HL-60/S4 (cell line): ENCODE data around the gene TYW1.
"Not testable (repeated sequence)": the region's sequence is repeated elsewhere in the genome, so short reads cannot be mapped to it uniquely, and the experiment has no call there.

Source experiments
- in situ Hi-C: fragments of 300-500 bp; cut with MboI; formaldehyde crosslinking; loops from 2 replicates; pipeline ENCODE4 v1.14.3; 2022; ENCODE audit warnings: low sequenced_read_pairs

TYW1 gene

GRCh38 chr7:66996444-66997191 lies at the start of gene TYW1:
TYW1 (plus strand) TSS chr7:66996833; CDS start chr7:66996979, 146 bp downstream.
- in situ Hi-C loops = not testable (repeated sequence)

GRCh38 chr7:66948480-66949109 lies 48.0 kb upstream of the TYW1 start:
- in situ Hi-C loops = no loop called here

- in situ Hi-C loops = no loop called here
These were observed 46.3 kb upstream of the TYW1 start for GRCh38 chr7:66950311-66950710.

GRCh38 chr7:66950763-66951162 lies 45.9 kb upstream of the TYW1 start:
- in situ Hi-C loops = no loop called here

GRCh38 chr7:66952343-66953043 lies 44.1 kb upstream of the TYW1 start:
- in situ Hi-C loops = no loop called here

- in situ Hi-C loops = no loop called here
These were observed 43.6 kb upstream of the TYW1 start for GRCh38 chr7:66953044-66953427.

GRCh38 chr7:66957595-66958290 lies 38.9 kb upstream of the TYW1 start:
- in situ Hi-C loops = no loop called here

GRCh38 chr7:66958538-66959350 lies 37.9 kb upstream of the TYW1 start:
- in situ Hi-C loops = no loop called here

GRCh38 chr7:66960192-66960591 lies 36.4 kb upstream of the TYW1 start:
- in situ Hi-C loops = no loop called here

GRCh38 chr7:66961096-66961495 lies 35.5 kb upstream of the TYW1 start:
- in situ Hi-C loops = no loop called here

- in situ Hi-C loops = no loop called here
These were observed 32.2 kb upstream of the TYW1 start for GRCh38 chr7:66964411-66964810.

GRCh38 chr7:66967029-66967428 lies 29.6 kb upstream of the TYW1 start:
- in situ Hi-C loops = no loop called here

- in situ Hi-C loops = not testable (repeated sequence)
These were observed 27.6 kb upstream of the TYW1 start for GRCh38 chr7:66969001-66969400.

GRCh38 chr7:66970310-66970709 lies 26.3 kb upstream of the TYW1 start:
- in situ Hi-C loops = no loop called here

- in situ Hi-C loops = no loop called here
These were observed 21.5 kb upstream of the TYW1 start for GRCh38 chr7:66974986-66975590.

- in situ Hi-C loops = not testable (repeated sequence)
These were observed 18.3 kb upstream of the TYW1 start for GRCh38 chr7:66978312-66978711.

GRCh38 chr7:66979013-66979412 lies 17.6 kb upstream of the TYW1 start:
- in situ Hi-C loops = not testable (repeated sequence)

- in situ Hi-C loops = not testable (repeated sequence)
These were observed 16.3 kb upstream of the TYW1 start for GRCh38 chr7:66980336-66980735.

- in situ Hi-C loops = not testable (repeated sequence)
These were observed 7.1 kb upstream of the TYW1 start for GRCh38 chr7:66989552-66989951.

GRCh38 chr7:66994051-66994450 lies 2.6 kb upstream of the TYW1 start:
- in situ Hi-C loops = not testable (repeated sequence)
